BJ (cell line): ENCODE results near the gene APBB1IP. TPM values are rescaled to one million over a fixed set of nuclear protein-coding genes. Genes with fewer than 3 reads are reported as not detected.
A peak's percentile ranks its signal among the peaks of the same experiment; 100 is the strongest.
"Not testable (repeated sequence)": the region's sequence is repeated elsewhere in the genome, so short reads cannot be mapped to it uniquely, and the experiment has no call there.

ENCODE experiments used
- CTCF ChIA-PET: fragments of 350-600 bp; formaldehyde crosslinking; extraction: SDS; loops from one replicate; lab custom pipeline; 2021; ENCODE audit warnings: antibody characterized with exemption, inconsistent platforms; lab: Yijun Ruan, JAX
- POLR2A ChIA-PET: fragments of 300-600 bp; sonication (Branson Sonifier 250); formaldehyde crosslinking; extraction: SDS; loops from one replicate; lab custom pipeline; 2021; ENCODE audit warnings: antibody characterized with exemption; lab: Charles Lee
- DNase-seq: peaks from one replicate; pipeline ENCODE4 v3.0.0-alpha.2; 2011; ENCODE audit warnings: low read depth
- H3K27me3 ChIP-seq: 2 replicates; pipeline ENCODE4 v1.6.0; 2011; ENCODE audit warnings: low read length; ENCODE audit not compliant: control insufficient read depth, insufficient read depth
- H3K36me3 ChIP-seq: 2 replicates; pipeline ENCODE4 v1.5.1; 2011; ENCODE audit warnings: low read length; ENCODE audit not compliant: control insufficient read depth, insufficient read depth
- H3K4me3 ChIP-seq: 2 replicates; pipeline ENCODE4 v1.5.1; 2011; ENCODE audit warnings: low read depth, mild to moderate bottlenecking, control low read depth, low read length
- CTCF ChIP-seq: IDR thresholded peaks from 2 replicates; pipeline ENCODE4 v1.5.1; 2011; ENCODE audit warnings: low read depth, mild to moderate bottlenecking, control low read depth, inconsistent platforms, low read length, moderate library complexity; ENCODE audit not compliant: insufficient read depth
- polyA plus RNA-seq: library from polyadenylated mRNA; depleted of rRNA; stranded (reverse); fragments of >200 nt; gene quantifications from 2 replicates; pipeline ENCODE4 v1.2.3, GENCODE V29; 2011; rRNA removed
- small RNA-seq: library from RNA; depleted of rRNA; stranded (forward); fragments of <200 nt; gene quantifications from one replicate; pipeline ENCODE3, GENCODE V24; 2012; ENCODE audit warnings: low replicate concordance, low read depth; ENCODE audit not compliant: insufficient read length

The APBB1IP gene
- polyA plus RNA-seq, 1 experiment, result 4.3 TPM

GRCh38 chr10:26606389-26606877 is 168.3 kb downstream of the APBB1IP start:
- H3K36me3 ChIP-seq, DNase-seq, H3K4me3 ChIP-seq, H3K27me3 ChIP-seq, POLR2A ChIA-PET: not testable (repeated sequence)
- peak; percentile 51 for TF ChIP-seq CTCF
- CTCF ChIA-PET, result interaction anchor here (0.6 to 1.2 kb wide), 14 partner anchors 9 to 1145 kb away, joined by 3 to 7 read pairs (median 3); no protein-coding TSS in a partner anchor

- POLR2A ChIA-PET, result no interaction called here
Measured at GRCh38 chr10:26612151-26612915, 174.2 kb downstream of the APBB1IP start.

More at GRCh38 chr10:26612151-26612915, 174.2 kb downstream of the APBB1IP start:
- Histone ChIP-seq H3K4me3 (no peak overlapping the region), H3K36me3 (no peaks in the 10 kb centered on the region), H3K27me3 (no peaks in the 10 kb centered on the region)
- TF ChIP-seq CTCF, result no peak
- no peak for DNase-seq
- CTCF ChIA-PET, result interaction anchor here (1.0 kb wide), 1 partner anchor 270 kb away, joined by 4 read pairs; no protein-coding TSS in a partner anchor

Small RNA genes within 50 kb of the gene (small RNA-seq; reads per million reads assigned to genes)
- gene RNA5SP307, result not detected

Other genes starting within 250 kb of the APBB1IP start
- not detected in 2 replicates for gene GAD2, start 221.6 kb upstream of the APBB1IP start, polyA plus RNA-seq